HL-60/S4 treated with retinoic acid at 250 ng/mL for 4 days and 3 days (cell line): ENCODE results near the gene PDYN.

Source experiments
- in situ Hi-C: fragments of 300-500 bp; cut with MboI; formaldehyde crosslinking; loops from 2 replicates; pipeline ENCODE4 v1.7.0; 2022; ENCODE audit warnings: low sequenced_read_pairs

PDYN gene

GRCh38 chr20:1995531-1996310 lies 1.9 kb upstream of the PDYN start:
- in situ Hi-C loops, result no loop called here

GRCh38 chr20:1994627-1995026 lies 769 bp upstream of the PDYN start:
- in situ Hi-C loops, result no loop called here

GRCh38 chr20:1992359-1993110 lies 1.3 kb downstream of the PDYN start:
- in situ Hi-C loops, result no loop called here

GRCh38 chr20:1987826-1988225 lies 6.0 kb downstream of the PDYN start:
- in situ Hi-C loops, result no loop called here

- in situ Hi-C loops, result no loop called here
Observed at GRCh38 chr20:1983301-1983700, 10.6 kb downstream of the PDYN start.

- in situ Hi-C loops, result no loop called here
Observed at GRCh38 chr20:1982686-1983085, 11.2 kb downstream of the PDYN start.

- in situ Hi-C loops, result no loop called here
Observed at GRCh38 chr20:1979106-1979778, 14.6 kb downstream of the PDYN start.

- in situ Hi-C loops, result no loop called here
Observed at GRCh38 chr20:1975291-1975690, 18.6 kb downstream of the PDYN start.

- in situ Hi-C loops, result no loop called here
Observed at GRCh38 chr20:1973601-1974440, 20.0 kb downstream of the PDYN start.

GRCh38 chr20:1971893-1972586 lies 21.8 kb downstream of the PDYN start:
- in situ Hi-C loops, result no loop called here

GRCh38 chr20:1968964-1969363 lies 24.9 kb downstream of the PDYN start:
- in situ Hi-C loops, result no loop called here

- in situ Hi-C loops, result no loop called here
Observed at GRCh38 chr20:1965520-1966351, 28.1 kb downstream of the PDYN start.

GRCh38 chr20:1964659-1965405 lies 29.0 kb downstream of the PDYN start:
- in situ Hi-C loops, result no loop called here

- in situ Hi-C loops, result no loop called here
Observed at GRCh38 chr20:1964061-1964460, 29.8 kb downstream of the PDYN start.

- in situ Hi-C loops, result no loop called here
Observed at GRCh38 chr20:1961374-1961773, 32.5 kb downstream of the PDYN start.

GRCh38 chr20:1959156-1959555 lies 34.7 kb downstream of the PDYN start:
- in situ Hi-C loops, result no loop called here

GRCh38 chr20:1958426-1958825 lies 35.4 kb downstream of the PDYN start:
- in situ Hi-C loops, result no loop called here

- in situ Hi-C loops, result no loop called here
Observed at GRCh38 chr20:1955217-1955616, 38.6 kb downstream of the PDYN start.

- in situ Hi-C loops, result no loop called here
Observed at GRCh38 chr20:1953621-1954020, 40.2 kb downstream of the PDYN start.
